Ishikawa (cell line): Measurements from ENCODE around the gene SELENOF.

ENCODE experiments used
- CEBPB ChIP-seq: IDR thresholded peaks from 2 replicates; pipeline ENCODE4 v1.6.1; 2012
- CREB1 ChIP-seq: IDR thresholded peaks from 2 replicates; pipeline ENCODE4 v1.6.1; 2012; ENCODE audit warnings: low read depth
- EGR1 ChIP-seq: IDR thresholded peaks from 2 replicates; pipeline ENCODE4 v1.6.1; 2012
- EP300 ChIP-seq: IDR thresholded peaks from 2 replicates; pipeline ENCODE4 v1.6.1; 2012; ENCODE audit warnings: borderline replicate concordance
- FOXM1 ChIP-seq: IDR thresholded peaks from 2 replicates; pipeline ENCODE4 v1.6.1; 2012; ENCODE audit warnings: low read depth, borderline replicate concordance
- MAX ChIP-seq: IDR thresholded peaks from 2 replicates; pipeline ENCODE4 v1.6.1; 2012
- NFIC ChIP-seq: IDR thresholded peaks from 2 replicates; pipeline ENCODE4 v1.6.1; 2012
- RAD21 ChIP-seq: IDR thresholded peaks from 2 replicates; pipeline ENCODE4 v1.6.1; 2012; ENCODE audit warnings: low read depth
- REST ChIP-seq: IDR thresholded peaks from 2 replicates; pipeline ENCODE4 v1.6.1; 2012; ENCODE audit warnings: low read depth, mild to moderate bottlenecking
- TAF1 ChIP-seq: IDR thresholded peaks from 2 replicates; pipeline ENCODE4 v1.6.1; 2012; ENCODE audit warnings: low read depth, mild to moderate bottlenecking
- TCF12 ChIP-seq: IDR thresholded peaks from 2 replicates; pipeline ENCODE4 v1.6.1; 2012; ENCODE audit warnings: low read depth
- TEAD4 ChIP-seq: IDR thresholded peaks from 2 replicates; pipeline ENCODE4 v1.6.1; 2012
- USF1 ChIP-seq: IDR thresholded peaks from 2 replicates; pipeline ENCODE4 v1.6.1; 2012
- YY1 ChIP-seq: IDR thresholded peaks from 2 replicates; pipeline ENCODE4 v1.6.1; 2012; ENCODE audit warnings: low read depth
- ZBTB7A ChIP-seq: IDR thresholded peaks from 2 replicates; pipeline ENCODE4 v1.6.1; 2012; ENCODE audit warnings: low read depth

The SELENOF gene

GRCh38 chr1:86865973-86866637 lies 47.8 kb downstream of the SELENOF start:
- no peak for TF ChIP-seq REST
- no peak for TF ChIP-seq ZBTB7A
- TF ChIP-seq RAD21, result no peak
- no peak for TF ChIP-seq FOXM1
- no peak for TF ChIP-seq CEBPB
- TF ChIP-seq MAX, result no peak
- TF ChIP-seq YY1, result no peak
- no peak for TF ChIP-seq USF1
- no peak for TF ChIP-seq TCF12

- TF ChIP-seq CEBPB (no peak), EP300 (no peak), MAX (no peak), USF1 (no peak), REST (no peak), TEAD4 (no peak), RAD21 (no peak), ZBTB7A (no peak), YY1 (no peak), NFIC (no peak), TCF12 (no peak), TAF1 (no peak), EGR1 (no peak), FOXM1 (no peak), CREB1 (no peak)
Observed at GRCh38 chr1:86862920-86863319, 51.0 kb downstream of the SELENOF start.

GRCh38 chr1:86861424-86861823 lies 52.5 kb downstream of the SELENOF start:
- no peak for TF ChIP-seq NFIC
- TF ChIP-seq CREB1, result no peak
- no peak for TF ChIP-seq REST
- no peak for TF ChIP-seq TEAD4
- TF ChIP-seq CEBPB, result no peak
- no peak for TF ChIP-seq TCF12
- TF ChIP-seq USF1, result no peak
- no peak for TF ChIP-seq FOXM1
- TF ChIP-seq EP300, result no peak
- no peak for TF ChIP-seq TAF1
- no peak for TF ChIP-seq MAX
- no peak for TF ChIP-seq RAD21
- no peak for TF ChIP-seq EGR1
- no peak for TF ChIP-seq YY1
- no peak for TF ChIP-seq ZBTB7A

- TF ChIP-seq MAX, result no peak
- no peak for TF ChIP-seq NFIC
Observed at GRCh38 chr1:86860424-86860823, 53.5 kb downstream of the SELENOF start.
